DMS53 treated with DMSO at 0.1 percent for 48 hours (cell line): ENCODE data around the gene P4HA3.

Source experiments
- DNase-seq: peaks from one replicate; lab custom pipeline; 2025; ENCODE audit not compliant: unreplicated experiment; lab: John Stamatoyannopoulos, UW

Gene P4HA3

GRCh38 chr11:74318241-74318932 is 6.9 kb upstream of the P4HA3 start:
- no peak for DNase-seq

GRCh38 chr11:74316772-74317505 is 5.5 kb upstream of the P4HA3 start:
- no peak for DNase-seq

GRCh38 chr11:74312326-74312725 is 886 bp upstream of the P4HA3 start:
- DNase-seq: no peak

GRCh38 chr11:74310857-74311256 is 583 bp downstream of the P4HA3 start:
- no peak for DNase-seq

GRCh38 chr11:74307434-74307833 is 4.0 kb downstream of the P4HA3 start:
- no peak for DNase-seq

GRCh38 chr11:74306435-74307175 is 4.8 kb downstream of the P4HA3 start:
- DNase-seq: no peak

GRCh38 chr11:74299015-74299414 is 12.4 kb downstream of the P4HA3 start:
- no peak for DNase-seq

GRCh38 chr11:74297484-74297883 is 14.0 kb downstream of the P4HA3 start:
- DNase-seq: no peak

- DNase-seq: no peak
Measured at GRCh38 chr11:74288911-74289310, 22.5 kb downstream of the P4HA3 start.

- peak; percentile 70 for DNase-seq
Measured at GRCh38 chr11:74288161-74288560, 23.3 kb downstream of the P4HA3 start.

- no peak for DNase-seq
Measured at GRCh38 chr11:74284466-74284865, 27.0 kb downstream of the P4HA3 start.

GRCh38 chr11:74283580-74284180 is 27.8 kb downstream of the P4HA3 start:
- peak; percentile 91 for DNase-seq

- peak; percentile 34 for DNase-seq
Measured at GRCh38 chr11:74282914-74283371, 28.5 kb downstream of the P4HA3 start.

- DNase-seq: peak; percentile 24
Measured at GRCh38 chr11:74282421-74282820, 29.0 kb downstream of the P4HA3 start.

- DNase-seq: peak; percentile 76
Measured at GRCh38 chr11:74280494-74280893, 30.9 kb downstream of the P4HA3 start.

- DNase-seq: no peak
Measured at GRCh38 chr11:74279256-74279655, 32.2 kb downstream of the P4HA3 start.

- DNase-seq: no peak
Measured at GRCh38 chr11:74278721-74279161, 32.7 kb downstream of the P4HA3 start.

- no peak for DNase-seq
Measured at GRCh38 chr11:74278103-74278502, 33.3 kb downstream of the P4HA3 start.

GRCh38 chr11:74276581-74276980 is 34.9 kb downstream of the P4HA3 start:
- DNase-seq: no peak

GRCh38 chr11:74272276-74272675 is 39.2 kb downstream of the P4HA3 start:
- no peak for DNase-seq

GRCh38 chr11:74269161-74269811 is 42.2 kb downstream of the P4HA3 start:
- DNase-seq: no peak
